Activated CD8-positive, alpha-beta T cell treated with anti-CD3 and anti-CD28 coated beads for 36 hours (primary cell): ENCODE results near the gene SPNS3. TPM values are rescaled to one million over a fixed set of nuclear protein-coding genes. Genes with fewer than 3 reads are reported as not detected.

ENCODE experiments used
- ATAC-seq: fragments of 200-7000 bp; cut with Tn5 transposase; one replicate; pipeline ENCODE4 v1.10.0; 2021; ENCODE audit warnings: mild to moderate bottlenecking, moderate library complexity
- CTCF ChIA-PET: fragments of 350-600 bp; sonication (Branson Sonifier 250); formaldehyde crosslinking; loops from one replicate; lab custom pipeline; 2021; ENCODE audit warnings: antibody characterized with exemption; lab: Charles Lee
- POLR2A ChIA-PET: fragments of 350-600 bp; sonication (Branson Sonifier 250); formaldehyde crosslinking; loops from one replicate; lab custom pipeline; 2021; ENCODE audit warnings: antibody characterized with exemption; lab: Charles Lee
- DNase-seq: peaks from one replicate; pipeline ENCODE4 v3.0.0-alpha.2; 2020
- H3K27ac Mint-ChIP-seq: one replicate; pipeline ENCODE4 v1.8.0; 2021; ENCODE audit warnings: mild to moderate bottlenecking, mixed read lengths
- H3K27me3 Mint-ChIP-seq: one replicate; pipeline ENCODE4 v1.8.0; 2021; ENCODE audit warnings: mixed read lengths
- H3K36me3 Mint-ChIP-seq: one replicate; pipeline ENCODE4 v1.8.0; 2021; ENCODE audit warnings: low read depth, mixed read lengths
- H3K4me1 Mint-ChIP-seq: one replicate; pipeline ENCODE4 v1.8.0; 2021; ENCODE audit warnings: low read depth, mixed read lengths
- H3K4me3 Mint-ChIP-seq: one replicate; pipeline ENCODE4 v1.8.0; 2021; ENCODE audit warnings: mild to moderate bottlenecking, moderate library complexity, mixed read lengths
- H3K9me3 Mint-ChIP-seq: one replicate; pipeline ENCODE4 v1.8.0; 2021; ENCODE audit warnings: mixed read lengths
- CTCF ChIP-seq: fragments of 200-600 bp; IDR thresholded peaks from one replicate; pipeline ENCODE4 v1.8.0; 2022; ENCODE audit warnings: antibody characterized with exemption, mild to moderate bottlenecking
- intact Hi-C: fragments of 100-400 bp; cut with micrococcal nuclease; formaldehyde crosslinking; loops from one replicate; pipeline ENCODE4 v1.10.0; 2022
- total RNA-seq, 2 experiments: library from RNA; stranded (reverse); gene quantifications; one replicate each; pipeline ENCODE4 v1.2.3, GENCODE V29; 2021

The SPNS3 gene
- total RNA-seq, 2 experiments from 2014 or later = 24.7 to 25.7 TPM

GRCh38 chr17:4394208-4395110 lies 39.3 kb upstream of the SPNS3 start:
- CTCF ChIA-PET = no interaction called here
- no peaks in the 10 kb centered on the region for H3K9me3 Mint-ChIP-seq
- no peak overlapping the region for H3K27ac Mint-ChIP-seq
- POLR2A ChIA-PET = interaction anchor here (0.7 kb wide), 1 partner anchor 236 kb away, joined by 3 read pairs; no protein-coding TSS in a partner anchor
- H3K4me1 Mint-ChIP-seq = peaks cover 8% of the 10 kb centered on the region
- TF ChIP-seq CTCF = no peak
- no peak overlapping the region for H3K4me3 Mint-ChIP-seq
- no peaks in the 10 kb centered on the region for H3K36me3 Mint-ChIP-seq
- intact Hi-C loops = no loop called here
- H3K27me3 Mint-ChIP-seq = peaks cover 2% of the 10 kb centered on the region
- no peak for ATAC-seq
- DNase-seq = no peak

DNA sequence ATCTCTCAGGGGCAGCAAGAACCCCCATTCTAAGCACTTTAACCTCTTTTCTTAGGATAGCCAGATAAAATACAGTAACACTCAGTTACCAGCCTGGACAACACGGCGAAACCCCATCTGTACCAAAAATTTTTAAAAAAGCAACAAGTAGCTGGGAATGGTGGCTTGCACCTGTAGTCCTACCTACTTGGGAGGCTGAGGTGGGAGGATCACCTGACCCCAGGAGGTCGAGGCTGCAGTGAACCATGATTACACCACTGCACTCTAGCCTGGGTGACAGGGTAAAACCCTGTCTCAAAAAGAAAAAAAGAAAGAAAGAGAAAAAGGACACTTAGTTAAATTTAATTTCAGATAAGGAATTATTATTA lies 38.6 kb upstream of the SPNS3 start:
- peaks cover 2% of the 10 kb centered on the region for H3K27me3 Mint-ChIP-seq
- CTCF ChIA-PET = no interaction called here
- intact Hi-C loops = no loop called here

DNA sequence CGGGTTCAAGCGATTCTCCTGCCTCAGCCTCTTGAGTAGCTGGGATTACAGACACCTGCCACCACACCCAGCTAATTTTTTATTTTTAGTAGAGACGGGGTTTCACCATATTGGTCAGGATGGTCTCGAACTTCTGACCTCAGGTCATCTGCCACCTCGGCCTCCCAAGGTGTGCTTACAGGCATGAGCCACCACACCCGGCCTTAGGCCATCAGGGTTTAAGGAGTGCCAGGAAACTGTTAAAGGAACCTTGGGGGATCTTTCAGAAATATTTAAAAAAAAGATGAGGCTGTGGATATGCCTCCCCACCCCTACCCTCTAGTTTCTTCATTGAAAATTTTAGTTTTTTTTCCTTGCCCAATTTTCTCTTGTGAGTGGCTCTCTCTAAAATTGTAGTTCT lies 35.9 kb upstream of the SPNS3 start:
- intact Hi-C loops = no loop called here
- Mint-ChIP-seq H3K36me3 (no peaks in the 10 kb centered on the region), H3K9me3 (no peaks in the 10 kb centered on the region), H3K27me3 (peaks cover 2% of the 10 kb centered on the region), H3K27ac (no peak overlapping the region), H3K4me3 (no peak overlapping the region), H3K4me1 (peaks cover 8% of the 10 kb centered on the region)
- ATAC-seq (no peak), DNase-seq (no peak)
- TF ChIP-seq CTCF = no peak
- CTCF ChIA-PET = no interaction called here
- POLR2A ChIA-PET = no interaction called here

More for the DNA sequence above, 38.6 kb upstream of the SPNS3 start:
- DNase-seq = no peak
- ATAC-seq = no peak
- H3K9me3 Mint-ChIP-seq = no peaks in the 10 kb centered on the region
- peaks cover 8% of the 10 kb centered on the region for H3K4me1 Mint-ChIP-seq
- H3K36me3 Mint-ChIP-seq = no peaks in the 10 kb centered on the region
- no peak overlapping the region for H3K4me3 Mint-ChIP-seq
- no peak overlapping the region for H3K27ac Mint-ChIP-seq
- no peak for TF ChIP-seq CTCF
- POLR2A ChIA-PET = no interaction called here

GRCh38 chr17:4405038-4405669 lies 28.6 kb upstream of the SPNS3 start:
- POLR2A ChIA-PET = interaction anchor here (0.5 to 1.3 kb wide), 2 partner anchors 39 to 65 kb away, joined by 3 to 4 read pairs; no protein-coding TSS in a partner anchor

More at GRCh38 chr17:4405038-4405669, 28.6 kb upstream of the SPNS3 start:
- CTCF ChIA-PET = no interaction called here
- no peak overlapping the region for H3K4me3 Mint-ChIP-seq
- H3K36me3 Mint-ChIP-seq = no peaks in the 10 kb centered on the region
- intact Hi-C loops = no loop called here
- no peak overlapping the region for H3K27ac Mint-ChIP-seq
- H3K4me1 Mint-ChIP-seq = no peaks in the 10 kb centered on the region
- ATAC-seq (peak; percentile 27), DNase-seq (no peak)
- no peaks in the 10 kb centered on the region for H3K27me3 Mint-ChIP-seq
- TF ChIP-seq CTCF = no peak
- no peaks in the 10 kb centered on the region for H3K9me3 Mint-ChIP-seq
